GM18868 (cell line): Measurements from ENCODE around the gene RPL14.
"Not testable (repeated sequence)": the region's sequence is repeated elsewhere in the genome, so short reads cannot be mapped to it uniquely, and the experiment has no call there.

ENCODE experiments used
- ATAC-seq: cut with Tn5 transposase; IDR thresholded peaks from one replicate; pipeline ENCODE4 v1.9.1; 2021; ENCODE audit warnings: mild to moderate bottlenecking, moderate library complexity; ENCODE audit not compliant: unreplicated experiment

RPL14 gene

DNA sequence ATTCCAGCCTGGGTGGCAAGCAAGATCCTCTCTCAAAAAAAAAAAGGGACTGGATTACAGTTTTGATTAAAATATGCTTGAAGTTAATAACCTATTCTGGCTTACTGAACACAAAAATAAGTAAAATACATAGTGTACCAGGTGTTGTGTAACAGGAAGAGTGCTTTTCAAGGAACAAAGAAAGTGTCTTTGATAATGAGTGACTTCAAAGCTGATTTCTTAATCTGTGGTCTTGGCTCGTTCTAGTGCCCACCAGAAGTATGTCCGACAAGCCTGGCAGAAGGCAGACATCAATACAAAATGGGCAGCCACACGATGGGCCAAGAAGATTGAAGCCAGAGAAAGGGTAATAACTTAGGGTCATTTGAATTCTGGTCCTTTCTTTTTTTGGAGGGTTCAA is 4.0 kb downstream of the RPL14 start:
- no peak for ATAC-seq

DNA sequence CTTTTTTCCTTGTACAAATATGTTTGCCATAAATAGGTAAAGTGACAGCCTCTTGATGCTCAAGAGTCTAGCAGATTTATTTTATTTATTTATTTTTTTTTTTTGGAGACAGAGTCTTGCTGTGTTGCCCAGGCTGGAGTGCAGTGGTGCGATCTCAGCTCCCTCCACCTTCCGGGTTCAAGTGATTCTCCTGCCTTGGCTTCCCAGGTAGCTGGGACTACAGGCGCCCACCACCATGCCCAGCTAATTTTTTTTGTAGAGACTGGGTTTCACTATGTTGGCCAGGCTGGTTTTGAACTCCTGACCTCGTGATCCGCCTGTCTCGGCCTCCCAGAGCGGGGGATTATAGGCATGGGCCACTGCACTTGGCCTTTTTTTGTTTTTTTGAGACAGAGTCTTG is 5.7 kb downstream of the RPL14 start:
- ATAC-seq = not testable (repeated sequence)

- no peak for ATAC-seq
These were observed 6.4 kb downstream of the RPL14 start for GRCh38 chr3:40463579-40463978.

GRCh38 chr3:40464339-40465110 is 7.4 kb downstream of the RPL14 start:
- ATAC-seq = no peak

- no peak for ATAC-seq
These were observed 7.9 kb downstream of the RPL14 start for GRCh38 chr3:40465111-40465407.

DNA sequence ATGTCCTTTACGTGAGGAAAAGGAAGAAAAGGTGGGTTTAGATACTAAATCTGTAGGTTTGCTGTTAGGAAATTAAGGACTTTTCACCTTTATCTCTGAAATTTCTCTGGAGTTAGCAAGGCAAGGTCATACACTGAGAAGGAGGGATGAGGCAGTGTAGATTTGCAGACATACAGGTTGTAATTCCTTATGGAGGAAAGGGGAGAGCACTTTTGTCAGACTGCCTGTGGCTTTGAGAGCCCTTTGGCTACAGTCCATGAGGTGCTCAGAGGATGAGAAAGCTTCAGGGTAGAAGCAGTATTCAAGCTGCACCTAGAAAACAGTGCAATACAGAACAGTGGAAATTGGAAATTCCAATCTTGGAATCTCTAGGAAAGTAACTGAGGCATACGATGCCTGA is 8.3 kb downstream of the RPL14 start:
- ATAC-seq = no peak

DNA sequence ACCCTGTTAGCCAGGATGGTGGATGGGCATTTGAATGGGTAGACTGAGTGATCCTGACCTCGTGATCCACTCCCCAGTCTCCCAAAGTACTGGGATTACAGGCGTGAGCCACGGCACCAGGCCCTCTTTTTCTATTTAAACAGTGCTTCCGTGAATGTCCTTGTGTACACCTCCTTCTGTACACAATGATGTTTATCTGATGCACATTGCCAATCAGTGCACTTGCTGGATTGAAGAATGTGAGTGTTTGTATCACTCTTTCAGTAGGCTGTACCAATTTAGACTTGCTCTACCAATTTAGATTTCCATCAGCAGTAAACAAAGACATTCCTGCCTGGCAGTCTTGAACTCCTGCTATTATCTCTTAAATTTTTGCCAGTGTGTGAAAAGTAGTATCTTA is 10.9 kb downstream of the RPL14 start:
- ATAC-seq = no peak

DNA sequence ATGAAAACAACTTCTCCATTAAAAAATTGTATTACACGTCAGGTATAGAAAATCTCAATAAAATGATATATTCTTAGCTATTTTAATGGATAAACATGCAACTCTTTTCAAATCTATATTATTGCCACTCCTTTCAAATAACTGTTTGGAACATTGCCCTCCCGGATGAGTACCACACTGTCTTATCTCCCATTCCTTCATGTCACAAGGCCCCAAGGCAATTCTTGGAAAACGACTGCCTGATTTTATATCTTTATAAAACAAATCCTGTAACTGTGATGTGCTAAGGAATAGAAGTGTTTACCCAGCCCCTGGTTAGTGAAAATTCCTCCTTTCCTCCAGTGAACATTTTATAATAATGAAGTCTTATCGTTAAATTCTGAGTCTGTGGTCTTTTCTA is 13.6 kb downstream of the RPL14 start:
- ATAC-seq = no peak

- ATAC-seq = peak; percentile 84
These were observed 19.6 kb downstream of the RPL14 start, which contains the start of gene ZNF619 for GRCh38 chr3:40476478-40477470. Gene ZNF619 (plus strand): TSS chr3:40477122. CDS start chr3:40477980, 858 bp downstream.

GRCh38 chr3:40477666-40478065 is 20.5 kb downstream of the RPL14 start:
- ATAC-seq = no peak

DNA sequence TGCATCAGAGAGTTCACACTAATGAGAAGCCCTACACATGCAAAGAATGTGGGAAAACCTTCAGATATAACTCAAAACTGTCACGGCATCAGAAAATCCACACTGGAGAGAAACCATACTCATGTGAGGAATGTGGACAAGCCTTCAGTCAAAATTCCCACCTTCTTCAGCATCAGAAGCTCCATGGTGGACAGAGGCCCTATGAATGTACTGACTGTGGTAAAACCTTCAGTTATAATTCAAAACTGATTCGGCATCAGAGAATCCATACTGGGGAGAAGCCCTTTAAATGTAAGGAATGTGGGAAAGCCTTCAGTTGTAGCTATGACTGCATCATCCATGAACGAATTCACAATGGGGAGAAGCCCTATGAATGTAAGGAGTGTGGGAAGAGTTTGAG is 30.0 kb downstream of the RPL14 start:
- no peak for ATAC-seq

DNA sequence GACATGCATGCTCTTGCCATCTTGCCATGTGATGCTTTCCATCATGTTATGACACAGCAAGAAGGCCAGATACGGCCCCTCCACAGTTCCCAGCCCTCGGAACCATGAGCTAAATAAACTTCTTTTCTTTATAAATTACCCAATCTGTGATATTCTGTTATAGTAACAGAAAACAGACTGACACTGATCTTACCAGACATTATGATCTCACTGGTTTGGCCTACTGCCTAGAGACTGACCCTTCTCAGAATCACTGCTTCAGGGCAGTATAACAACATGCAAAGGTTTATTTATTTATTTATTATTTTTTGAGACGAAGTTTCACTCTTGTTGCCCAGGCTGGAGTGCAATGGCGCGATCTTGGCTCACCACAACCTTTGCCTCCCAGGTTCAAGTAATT is 33.8 kb downstream of the RPL14 start:
- no peak for ATAC-seq

- no peak for ATAC-seq
These were observed 37.6 kb downstream of the RPL14 start for GRCh38 chr3:40494698-40495097.

DNA sequence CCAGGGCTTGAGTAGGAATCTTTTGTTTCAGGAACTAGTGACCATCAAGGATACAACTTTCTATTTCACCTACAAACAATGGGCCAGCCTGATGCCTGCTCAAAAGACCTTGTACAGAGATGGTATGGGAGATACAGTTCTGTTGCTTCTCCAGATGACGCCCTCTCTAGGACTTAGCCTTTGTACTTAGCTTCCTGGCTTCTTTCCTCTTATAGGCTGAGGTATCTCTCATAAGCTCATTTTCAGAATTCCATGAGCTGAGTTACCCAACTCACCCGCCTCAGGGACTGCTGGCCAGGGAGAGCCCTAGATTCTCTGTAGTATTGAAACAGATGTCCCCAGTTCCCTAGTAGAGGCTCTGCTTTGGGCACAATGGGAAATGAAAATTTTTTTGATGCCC is 40.1 kb downstream of the RPL14 start:
- no peak for ATAC-seq

GRCh38 chr3:40499952-40500351 is 42.8 kb downstream of the RPL14 start:
- no peak for ATAC-seq

GRCh38 chr3:40502034-40502433 is 44.9 kb downstream of the RPL14 start:
- no peak for ATAC-seq

DNA sequence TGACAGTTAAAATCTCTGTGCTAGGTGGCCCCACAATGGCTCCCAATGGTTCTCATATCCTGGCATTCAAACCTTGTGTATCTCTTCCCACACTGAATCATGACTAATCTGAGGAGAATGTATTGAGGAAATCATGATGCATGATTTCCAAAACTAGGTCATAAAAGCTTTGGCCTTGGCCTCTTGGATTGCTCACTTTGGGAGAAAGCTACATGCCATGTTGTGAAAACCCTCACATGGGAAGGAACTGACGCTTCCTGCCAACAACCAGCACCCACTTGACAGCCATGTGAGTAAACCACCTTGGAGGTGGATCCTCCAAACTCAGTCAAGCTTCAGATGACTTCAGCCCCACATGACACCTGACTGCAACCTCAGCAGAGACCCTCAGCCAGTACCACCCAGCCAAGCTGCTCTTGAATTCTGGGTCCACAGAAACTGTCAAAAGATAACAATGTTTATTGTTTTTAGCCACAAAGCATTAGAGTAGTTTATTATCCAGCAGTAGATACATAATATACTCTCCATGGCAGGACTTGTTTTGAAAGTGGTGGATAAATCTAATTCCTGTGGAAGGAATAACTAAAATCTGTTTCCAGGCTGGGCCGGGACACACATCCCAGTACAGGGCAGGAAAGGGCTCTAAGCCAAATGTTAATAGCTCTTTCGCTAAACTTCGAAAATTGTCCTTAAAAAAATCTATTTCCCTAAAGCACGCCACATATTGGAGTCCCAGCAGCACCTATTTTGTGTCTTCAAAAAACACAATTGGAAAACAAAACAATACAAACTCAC is 47.7 kb downstream of the RPL14 start:
- ATAC-seq = no peak

DNA sequence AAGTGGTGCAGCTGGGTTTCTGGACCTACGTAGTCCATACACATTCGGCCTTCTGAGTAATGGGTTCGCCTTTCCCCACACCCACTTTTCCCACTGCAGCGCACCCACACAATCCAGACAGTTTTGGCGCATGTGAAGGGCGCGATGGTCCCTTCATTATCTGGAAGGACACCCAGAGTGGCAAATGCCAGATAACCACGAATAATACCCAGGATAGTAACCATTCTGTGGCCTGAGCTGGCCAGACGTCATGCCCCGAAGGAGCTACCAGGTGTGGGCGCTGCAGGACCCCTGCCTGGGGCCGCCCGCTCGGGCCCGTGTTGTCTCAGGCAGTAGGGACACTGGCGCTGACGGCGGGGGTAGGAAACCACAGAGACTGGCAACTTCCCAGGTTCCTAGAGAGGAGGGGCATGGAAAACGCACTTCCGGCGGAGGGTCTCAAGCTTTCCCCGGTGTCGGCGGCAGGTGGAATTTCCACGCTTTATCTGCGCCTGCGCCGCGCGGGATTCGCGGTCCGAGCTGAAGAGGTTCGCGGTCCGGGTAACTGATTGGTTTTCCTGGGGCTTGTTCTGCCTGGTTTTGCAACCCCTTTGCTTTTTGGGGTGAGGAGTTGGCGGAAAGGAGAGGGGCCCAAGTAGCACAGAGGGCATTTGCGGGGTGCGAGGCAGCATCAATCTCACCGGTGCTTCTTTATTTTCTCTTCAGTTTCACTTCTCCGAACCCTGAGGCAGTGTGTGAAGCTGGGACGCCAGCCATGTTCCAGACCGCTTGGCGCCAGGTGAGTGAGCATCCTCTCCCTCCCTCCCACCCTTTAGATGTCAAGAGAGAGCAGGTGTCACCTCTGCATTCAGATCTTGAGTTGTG is 48.7 kb downstream of the RPL14 start, which contains the start of gene ZNF620:
Gene ZNF620, plus strand, starts transcription at position 441 of the 864 bp plus-strand sequence. Its CDS starts 314 bp downstream, at position 755.
- ATAC-seq = peak; percentile 84

DNA sequence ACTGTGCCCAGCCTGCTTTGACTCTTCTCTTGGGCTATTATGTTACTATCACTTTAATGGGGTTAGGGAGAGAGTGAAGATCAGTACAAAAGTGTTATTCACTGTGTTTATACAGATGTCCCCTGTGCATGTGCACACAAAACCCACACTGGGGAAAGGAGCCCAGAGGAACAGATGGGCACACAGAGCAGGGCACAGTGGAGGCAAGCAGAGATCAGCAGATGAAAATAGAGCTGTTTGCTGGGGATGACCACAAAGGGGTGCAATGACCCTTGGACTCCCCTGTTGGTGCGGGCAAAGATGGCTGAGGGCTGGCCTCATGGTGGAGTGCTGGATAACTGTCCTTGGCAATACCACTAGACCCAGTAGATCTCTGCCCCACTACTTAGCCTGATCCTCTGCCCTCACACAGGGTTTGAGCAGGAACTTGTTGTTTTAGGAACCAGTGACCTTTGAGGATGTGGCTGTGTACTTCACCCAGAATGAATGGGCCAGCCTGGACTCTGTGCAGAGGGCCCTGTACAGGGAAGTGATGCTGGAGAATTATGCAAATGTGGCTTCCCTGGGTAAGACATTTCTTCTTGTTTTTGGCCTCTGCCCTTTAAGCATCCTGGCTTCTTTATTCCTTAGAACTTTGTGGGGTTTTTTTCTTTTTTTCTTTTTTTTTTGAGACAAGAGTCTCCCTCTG is 54.0 kb downstream of the RPL14 start:
- no peak for ATAC-seq

DNA sequence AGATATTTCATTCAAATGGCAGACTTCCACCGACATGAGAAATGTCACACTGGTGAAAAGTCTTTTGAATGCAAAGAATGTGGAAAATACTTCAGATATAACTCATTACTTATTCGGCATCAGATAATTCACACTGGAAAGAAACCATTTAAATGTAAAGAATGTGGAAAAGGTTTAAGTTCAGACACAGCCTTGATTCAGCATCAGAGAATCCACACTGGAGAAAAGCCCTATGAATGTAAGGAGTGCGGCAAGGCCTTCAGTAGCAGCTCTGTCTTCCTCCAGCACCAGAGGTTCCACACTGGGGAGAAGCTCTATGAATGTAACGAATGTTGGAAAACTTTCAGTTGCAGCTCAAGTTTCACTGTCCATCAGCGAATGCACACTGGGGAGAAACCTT is 59.1 kb downstream of the RPL14 start:
- no peak for ATAC-seq
